ENCODE measurements around the gene UEVLD. TPM values are rescaled to one million over a fixed set of nuclear protein-coding genes. Genes with fewer than 3 reads are reported as not detected.

Gene UEVLD
- total and polyA plus RNA-seq, 9 of the 15 experiments (the other 6 are each of a cell fraction or from before 2014, with no cell fraction given) = 4.7 to 12.6 (median 7.4) TPM

DNA sequence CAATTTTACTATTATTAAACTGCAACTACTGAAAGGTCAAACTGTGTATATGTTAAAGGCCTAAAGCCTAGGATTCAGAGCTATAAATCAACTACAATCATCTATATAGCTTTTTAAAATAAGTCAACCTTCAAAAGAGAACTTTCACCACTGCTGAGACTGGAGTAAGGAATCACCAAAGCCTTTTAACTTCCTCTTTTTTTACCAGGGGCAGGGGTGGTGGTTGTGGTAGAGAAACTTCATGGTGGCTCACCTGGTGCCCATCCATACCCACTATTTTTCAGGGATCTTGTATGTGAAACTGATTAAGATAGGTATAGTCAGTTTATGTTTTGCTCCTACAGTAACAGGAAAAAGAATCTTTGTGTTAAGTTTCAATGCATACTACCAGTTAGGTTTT, 93.3 kb downstream of the UEVLD start:
- intact Hi-C loops (cut with micrococcal nuclease) = no loop called here
- H3K79me2 ChIP-seq (ENCODE audit: control insufficient read depth, insufficient read depth, low read length) = no peaks in the 10 kb centered on the region
- CTCF ChIA-PET (ENCODE audit: low intra/inter-chr PET ratio) = interaction anchor here (0.5 kb wide), 1 partner anchor 84 kb away, joined by 3 read pairs; no protein-coding TSS in a partner anchor
- DNase-seq (ENCODE audit: extremely low read depth in 1 of 4, low spot score in 3 of 4) (no peak), FAIRE-seq (no peak), ATAC-seq (no peak)
- peaks cover 10% of the 10 kb centered on the region; the same call in 1 of the 2 replicates for H4K20me1 ChIP-seq (replicated peaks; ENCODE audit: control insufficient read depth, insufficient read depth, low read length)
- TF ChIP-seq ZEB2 (IDR thresholded peaks at IDR 0.05) (no peak), PTTG1 (tag; IDR thresholded peaks at IDR 0.05; ENCODE audit: low read depth) (no peak), CTBP1 (IDR thresholded peaks at IDR 0.05; ENCODE audit: borderline replicate concordance) (no peak), ESRRA (IDR thresholded peaks at IDR 0.05; ENCODE audit: borderline replicate concordance, low read depth) (no peak)
- H3K36me3 ChIP-seq (ENCODE audit: control insufficient read depth, insufficient read depth, low read length) = peaks cover 38% of the 10 kb centered on the region; the same call in 2 of the 3 replicates
- H2AFZ ChIP-seq (ENCODE audit: low read depth, low read length) = no peak overlapping the region
- no peak overlapping the region for H3K4me2 ChIP-seq (ENCODE audit: insufficient read depth, low read length)
- in situ Hi-C loops (cut with MboI) = no loop called here
- POLR2A ChIA-PET = interaction anchor here (1.1 kb wide), 1 partner anchor 12 kb away, joined by 4 read pairs; no protein-coding TSS in a partner anchor
- H3K9me1 ChIP-seq (ENCODE audit: control insufficient read depth, insufficient read depth, low read length) = no peaks in the 10 kb centered on the region
- no peaks in the 10 kb centered on the region for H3K9me3 ChIP-seq (replicated peaks; ENCODE audit: control insufficient read depth, insufficient read depth, low read depth, low read length)
- H3K27me3 ChIP-seq (ENCODE audit: control insufficient read depth in 2 of 2, insufficient read depth in 2 of 2, low read length in 2 of 2) = no peaks in the 10 kb centered on the region
- no peak overlapping the region for H3K4me3 ChIP-seq
- peaks cover 4 to 11% of the 10 kb centered on the region in 2 experiments; a peak in 3 of 5 replicates for H3K4me1 ChIP-seq (replicated peaks in 1 of 2; ENCODE audit: control insufficient read depth in 2 of 2, insufficient read depth in 2 of 2, low read length in 2 of 2)
- BruUV-seq (replicated peaks) = no TSS peak
- H3K27ac ChIP-seq (ENCODE audit: extremely low read depth, low read depth, low read length) = no peak overlapping the region
- H3K9ac ChIP-seq (ENCODE audit: insufficient read depth in 1 of 2, low read depth in 2 of 2, low read length in 2 of 2) = no peak overlapping the region

DNA sequence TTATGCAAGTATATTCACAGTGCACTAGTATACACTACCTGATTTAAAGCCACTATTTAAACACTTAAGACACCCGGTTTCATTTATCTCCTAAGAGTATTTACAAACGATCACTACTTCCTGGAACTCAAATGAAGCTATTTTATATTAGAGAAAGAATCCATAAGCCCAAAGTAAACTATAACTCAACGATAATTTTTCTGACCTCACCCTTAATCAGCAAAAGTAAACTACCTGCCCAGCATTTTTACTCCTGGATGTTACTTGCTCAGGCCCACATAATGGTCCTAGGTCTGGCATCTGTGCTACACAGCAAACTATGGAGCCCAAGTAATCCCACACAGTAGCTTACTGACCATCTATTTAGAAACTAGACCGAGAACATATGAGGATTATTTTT, 95.2 kb downstream of the UEVLD start:
- H3K9me3 ChIP-seq (replicated peaks; ENCODE audit: control insufficient read depth, insufficient read depth, low read depth, low read length) = no peaks in the 10 kb centered on the region
- CTCF ChIA-PET (ENCODE audit: low intra/inter-chr PET ratio) = no interaction called here
- DNase-seq (ENCODE audit: extremely low read depth in 1 of 4, low spot score in 3 of 4) (no peak), FAIRE-seq (no peak), ATAC-seq (no peak)
- H3K27ac ChIP-seq (ENCODE audit: extremely low read depth, low read depth, low read length) = no peak overlapping the region
- 56% methylated on average over 4 of the region's 4 CpGs for WGBS (ENCODE audit: insufficient coverage, low coverage, missing lambda C conversion rate)
- H2AFZ ChIP-seq (ENCODE audit: low read depth, low read length) = no peak overlapping the region
- no peak overlapping the region for H3K4me2 ChIP-seq (ENCODE audit: insufficient read depth, low read length)
- no peaks in the 10 kb centered on the region for H3K9me1 ChIP-seq (ENCODE audit: control insufficient read depth, insufficient read depth, low read length)
- peaks cover 10% of the 10 kb centered on the region; the same call in 1 of the 2 replicates for H4K20me1 ChIP-seq (replicated peaks; ENCODE audit: control insufficient read depth, insufficient read depth, low read length)
- intact Hi-C loops (cut with micrococcal nuclease) = no loop called here
- H3K27me3 ChIP-seq (ENCODE audit: control insufficient read depth in 2 of 2, insufficient read depth in 2 of 2, low read length in 2 of 2) = no peaks in the 10 kb centered on the region
- H3K9ac ChIP-seq (ENCODE audit: insufficient read depth in 1 of 2, low read depth in 2 of 2, low read length in 2 of 2) = no peak overlapping the region
- peaks cover 4 to 11% of the 10 kb centered on the region in 2 experiments; a peak in 3 of 5 replicates for H3K4me1 ChIP-seq (replicated peaks in 1 of 2; ENCODE audit: control insufficient read depth in 2 of 2, insufficient read depth in 2 of 2, low read length in 2 of 2)
- BruUV-seq (replicated peaks) = no TSS peak
- peaks cover 28% of the 10 kb centered on the region; the same call in 2 of the 3 replicates for H3K36me3 ChIP-seq (ENCODE audit: control insufficient read depth, insufficient read depth, low read length)
- POLR2A ChIA-PET = no interaction called here
- in situ Hi-C loops (cut with MboI) = no loop called here
- no peak overlapping the region for H3K4me3 ChIP-seq
- no peaks in the 10 kb centered on the region for H3K79me2 ChIP-seq (ENCODE audit: control insufficient read depth, insufficient read depth, low read length)
- TF ChIP-seq ZFP30 (CRISPR knock-in tag; IDR thresholded peaks at IDR 0.05; ENCODE audit: borderline replicate concordance) = no peak
- TF ChIP-seq KAT2B (IDR thresholded peaks at IDR 0.05; ENCODE audit: low read depth, low read length) = no peak
- no peak for TF ChIP-seq BRF1 (IDR thresholded peaks at IDR 0.05; ENCODE audit: borderline replicate concordance, extremely low read depth, insufficient read length)
- TF ChIP-seq CREBBP (IDR thresholded peaks at IDR 0.05; ENCODE audit: low read depth, low read length) = no peak
- no peak for TF ChIP-seq KLF6 (CRISPR knock-in tag; IDR thresholded peaks at IDR 0.05; ENCODE audit: borderline replicate concordance)
- TF ChIP-seq, protein P1, sequence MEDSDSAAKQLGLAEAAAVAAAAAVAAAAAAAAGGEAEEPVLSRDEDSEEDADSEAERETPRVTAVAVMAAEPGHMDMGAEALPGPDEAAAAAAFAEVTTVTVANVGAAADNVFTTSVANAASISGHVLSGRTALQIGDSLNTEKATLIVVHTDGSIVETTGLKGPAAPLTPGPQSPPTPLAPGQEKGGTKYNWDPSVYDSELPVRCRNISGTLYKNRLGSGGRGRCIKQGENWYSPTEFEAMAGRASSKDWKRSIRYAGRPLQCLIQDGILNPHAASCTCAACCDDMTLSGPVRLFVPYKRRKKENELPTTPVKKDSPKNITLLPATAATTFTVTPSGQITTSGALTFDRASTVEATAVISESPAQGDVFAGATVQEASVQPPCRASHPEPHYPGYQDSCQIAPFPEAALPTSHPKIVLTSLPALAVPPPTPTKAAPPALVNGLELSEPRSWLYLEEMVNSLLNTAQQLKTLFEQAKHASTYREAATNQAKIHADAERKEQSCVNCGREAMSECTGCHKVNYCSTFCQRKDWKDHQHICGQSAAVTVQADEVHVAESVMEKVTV (CRISPR knock-in tag; IDR thresholded peaks at IDR 0.05) = no peak
- no peak for TF ChIP-seq EWSR1 (IDR thresholded peaks at IDR 0.05; ENCODE audit: borderline replicate concordance, low read depth, partially characterized antibody)
- TF ChIP-seq SUPT5H (IDR thresholded peaks at IDR 0.05) = no peak
- no peak for TF ChIP-seq ZNF124 (CRISPR knock-in tag; IDR thresholded peaks at IDR 0.05)
- TF ChIP-seq, protein P2, sequence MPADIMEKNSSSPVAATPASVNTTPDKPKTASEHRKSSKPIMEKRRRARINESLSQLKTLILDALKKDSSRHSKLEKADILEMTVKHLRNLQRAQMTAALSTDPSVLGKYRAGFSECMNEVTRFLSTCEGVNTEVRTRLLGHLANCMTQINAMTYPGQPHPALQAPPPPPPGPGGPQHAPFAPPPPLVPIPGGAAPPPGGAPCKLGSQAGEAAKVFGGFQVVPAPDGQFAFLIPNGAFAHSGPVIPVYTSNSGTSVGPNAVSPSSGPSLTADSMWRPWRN (IDR thresholded peaks at IDR 0.05; ENCODE audit: low read depth) = no peak
- no peak for TF ChIP-seq HSF4 (CRISPR knock-in tag; IDR thresholded peaks at IDR 0.05; ENCODE audit: borderline replicate concordance)
- TF ChIP-seq ZC3H11A (IDR thresholded peaks at IDR 0.05; ENCODE audit: low read depth, low read length) = no peak
